Colonic mucosa (tissue), 4 donors: ENCODE data around the gene CARTPT. TPM values are rescaled to one million over a fixed set of nuclear protein-coding genes. Genes with fewer than 3 reads are reported as not detected.

Experiments used
- DNase-seq: peaks from one replicate; pipeline ENCODE4 v3.0.0-alpha.2; 2020
- H3K27ac ChIP-seq: fragments of 200-600 bp; one replicate; pipeline ENCODE4 v1.8.0; 2021
- H3K27me3 ChIP-seq: fragments of 200-600 bp; one replicate; pipeline ENCODE4 v1.8.0; 2021
- H3K36me3 ChIP-seq: fragments of 200-600 bp; one replicate; pipeline ENCODE4 v1.8.0; 2021
- H3K4me1 ChIP-seq: fragments of 200-600 bp; one replicate; pipeline ENCODE4 v1.8.0; 2021; ENCODE audit warnings: mild to moderate bottlenecking
- H3K4me3 ChIP-seq: fragments of 200-600 bp; one replicate; pipeline ENCODE4 v1.8.0; 2021
- H3K9ac ChIP-seq, 2 donors: one replicate each; pipeline ENCODE4 v1.7.0; 2013; ENCODE audit warnings: control low read depth in 2 of 2, low read depth in 2 of 2, low read length in 2 of 2
- H3K9me3 ChIP-seq: fragments of 200-600 bp; one replicate; pipeline ENCODE4 v1.8.0; 2021
- CTCF ChIP-seq: fragments of 200-600 bp; IDR thresholded peaks from one replicate; pipeline ENCODE4 v1.8.0; 2022; ENCODE audit warnings: antibody characterized with exemption, mild to moderate bottlenecking
- intact Hi-C: fragments of 100-400 bp; cut with DNase I; formaldehyde crosslinking; loops from one replicate; pipeline ENCODE4 v1.14.1; 2022
- total RNA-seq, 2 donors: library from RNA; stranded (reverse); fragmentation: NEBNext Ultra II Directional in 1 of 2; extraction: Animal tissue kit (Norgen Biotek cat#: 25700) in 1 of 2; gene quantifications; one replicate each; pipeline ENCODE4 v1.2.1, GENCODE V29; 2021
- donor health status: healthy.
- donor health status: DM: no; HTN: no; CAD: no.
- donor health status: DM: no; HTN: no; CAD: no.

Gene CARTPT
- total RNA-seq, 2 donors from 2014 or later = 0.67 to 2.4 TPM

GRCh38 chr5:71684309-71684708 lies 34.8 kb upstream of the CARTPT start:
- no peaks in the 10 kb centered on the region for H3K27me3 ChIP-seq
- H3K4me3 ChIP-seq = no peak overlapping the region
- H3K4me1 ChIP-seq = no peaks in the 10 kb centered on the region
- no peaks in the 10 kb centered on the region for H3K36me3 ChIP-seq
- TF ChIP-seq CTCF = no peak
- no peak overlapping the region for H3K27ac ChIP-seq
- intact Hi-C loops = no loop called here
- no peak overlapping the region for H3K9ac ChIP-seq
- no peaks in the 10 kb centered on the region for H3K9me3 ChIP-seq
- no peak for DNase-seq

GRCh38 chr5:71693828-71694427 lies 25.1 kb upstream of the CARTPT start:
- H3K27ac ChIP-seq = no peak overlapping the region
- no peak overlapping the region for H3K4me3 ChIP-seq
- H3K9me3 ChIP-seq = no peaks in the 10 kb centered on the region
- H3K27me3 ChIP-seq = no peaks in the 10 kb centered on the region
- TF ChIP-seq CTCF = no peak
- no peak overlapping the region for H3K9ac ChIP-seq
- H3K36me3 ChIP-seq = no peaks in the 10 kb centered on the region
- intact Hi-C loops = no loop called here
- DNase-seq = no peak
- H3K4me1 ChIP-seq = no peaks in the 10 kb centered on the region

- Histone ChIP-seq H3K27me3 (no peaks in the 10 kb centered on the region), H3K36me3 (no peaks in the 10 kb centered on the region), H3K27ac (no peak overlapping the region), H3K9me3 (no peaks in the 10 kb centered on the region), H3K9ac (no peak overlapping the region), H3K4me1 (no peaks in the 10 kb centered on the region), H3K4me3 (no peak overlapping the region)
- peak; percentile 28 for DNase-seq
- intact Hi-C loops = no loop called here
- TF ChIP-seq CTCF = no peak
These were observed 24.0 kb upstream of the CARTPT start for GRCh38 chr5:71695071-71695470.

GRCh38 chr5:71695595-71695994 lies 23.5 kb upstream of the CARTPT start:
- intact Hi-C loops = no loop called here
- no peak for DNase-seq
- Histone ChIP-seq H3K27ac (no peak overlapping the region), H3K36me3 (no peaks in the 10 kb centered on the region), H3K27me3 (no peaks in the 10 kb centered on the region), H3K4me3 (no peak overlapping the region), H3K9me3 (no peaks in the 10 kb centered on the region), H3K4me1 (no peaks in the 10 kb centered on the region), H3K9ac (no peak overlapping the region)
- no peak for TF ChIP-seq CTCF

- Histone ChIP-seq H3K4me3 (no peak overlapping the region), H3K9ac (no peak overlapping the region), H3K27me3 (no peaks in the 10 kb centered on the region), H3K36me3 (no peaks in the 10 kb centered on the region), H3K27ac (no peak overlapping the region), H3K4me1 (no peaks in the 10 kb centered on the region), H3K9me3 (no peaks in the 10 kb centered on the region)
- DNase-seq = no peak
- TF ChIP-seq CTCF = no peak
- intact Hi-C loops = no loop called here
These were observed 21.1 kb upstream of the CARTPT start for GRCh38 chr5:71697967-71698366.
